Spleen (tissue), 7 donors: Measurements from ENCODE around the gene RAD9A.

ENCODE experiments used
- CTCF ChIP-seq, 11 experiments: fragments of 200-600 bp in 7 of 11; fragments of 450-650 bp in 4 of 11; sonication (generic) in 4 of 11; IDR thresholded peaks in 8 of 11; conservative IDR thresholded peaks in 3 of 11; 1 replicate in 7 of 11; 2 replicates in 4 of 11; pipeline versions ENCODE4 v1.4.0 to v1.8.0; 2016 to 2021; ENCODE audit warnings: antibody characterized with exemption in 11 of 11, inconsistent platforms in 4 of 11, mild to moderate bottlenecking in 1 of 11
- POLR2A ChIP-seq, 3 donors: fragments of 450-650 bp; IDR thresholded peaks; one replicate each; pipeline ENCODE4 v1.5.1; 2017; ENCODE audit warnings: antibody characterized with exemption in 3 of 3, mild to moderate bottlenecking in 1 of 3
- donor health status: DM: no; HTN: no; CAD: no; lungs with moderate emphysema.
- donor health status: DM: no; HTN: no; CAD: no.
- donor health status: DM: no; HTN: no; CAD: no.

- TF ChIP-seq POLR2A (IDR thresholded peaks at IDR 0.05): no peak
- TF ChIP-seq CTCF (IDR thresholded peaks at IDR 0.05 in 8 of 11, conservative IDR thresholded peaks at IDR 0.05 in 3 of 11): no peak
Measured at GRCh38 chr11:67347964-67348749, 43.6 kb upstream of the RAD9A start.
